KMS-11 (cell line): ENCODE results near the gene SLFN12L.
"Not testable (repeated sequence)": the region's sequence is repeated elsewhere in the genome, so short reads cannot be mapped to it uniquely, and the experiment has no call there.

Source experiments
- H2AFZ ChIP-seq: fragments of 200-600 bp; sonication (generic); 2 replicates; pipeline ENCODE4 v1.6.1; 2016; ENCODE audit warnings: antibody characterized with exemption, mixed run types, low read depth
- H3K27ac ChIP-seq: fragments of 200-600 bp; sonication (generic); 2 replicates; pipeline ENCODE4 v1.6.1; 2016; ENCODE audit warnings: mild to moderate bottlenecking, mixed run types
- H3K27me3 ChIP-seq: fragments of 200-600 bp; sonication (generic); 2 replicates; pipeline ENCODE4 v1.6.1; 2017; ENCODE audit warnings: mild to moderate bottlenecking, low read depth, mixed run types, moderate library complexity; ENCODE audit not compliant: insufficient read depth
- H3K36me3 ChIP-seq: fragments of 200-600 bp; sonication (generic); 2 replicates; pipeline ENCODE4 v1.6.1; 2017; ENCODE audit warnings: mild to moderate bottlenecking, mixed run types; ENCODE audit not compliant: insufficient read depth
- H3K4me1 ChIP-seq: fragments of 200-600 bp; sonication (generic); 2 replicates; pipeline ENCODE4 v1.6.1; 2016; ENCODE audit warnings: mild to moderate bottlenecking, low read depth, mixed run types; ENCODE audit not compliant: poor library complexity, severe bottlenecking
- H3K4me2 ChIP-seq: fragments of 200-600 bp; sonication (generic); 2 replicates; pipeline ENCODE4 v1.7.0; 2016; ENCODE audit warnings: mild to moderate bottlenecking, mixed run types
- H3K4me3 ChIP-seq: fragments of 200-600 bp; sonication (generic); IDR thresholded peaks from 2 replicates; pipeline ENCODE4 v1.6.1; 2017; ENCODE audit warnings: low read depth, low read length, mixed read lengths; ENCODE audit not compliant: insufficient read depth
- H3K79me2 ChIP-seq: fragments of 200-600 bp; sonication (generic); 2 replicates; pipeline ENCODE4 v1.6.1; 2016; ENCODE audit warnings: low read depth, mixed run types; ENCODE audit not compliant: insufficient read depth
- H3K9ac ChIP-seq: fragments of 200-600 bp; sonication (generic); 2 replicates; pipeline ENCODE4 v1.6.1; 2016; ENCODE audit warnings: mild to moderate bottlenecking, mixed run types
- H4K20me1 ChIP-seq: fragments of 200-600 bp; sonication (generic); 2 replicates; pipeline ENCODE4 v1.6.1; 2016; ENCODE audit warnings: mild to moderate bottlenecking, mixed run types; ENCODE audit not compliant: insufficient read depth
- CTCF ChIP-seq: fragments of 200-600 bp; sonication (generic); conservative IDR thresholded peaks from 2 replicates; pipeline ENCODE4 v1.6.1; 2017; ENCODE audit warnings: low read depth, mild to moderate bottlenecking, antibody characterized with exemption, low read length, moderate library complexity, mixed read lengths

Gene SLFN12L

GRCh38 chr17:35519906-35520442 lies 17.5 kb downstream of the SLFN12L start:
- no peaks in the 10 kb centered on the region for H3K4me1 ChIP-seq
- no peaks in the 10 kb centered on the region for H3K36me3 ChIP-seq
- H3K79me2 ChIP-seq, result no peaks in the 10 kb centered on the region
- H3K4me2 ChIP-seq, result no peak overlapping the region
- H3K4me3 ChIP-seq, result no peak overlapping the region
- no peak overlapping the region for H3K9ac ChIP-seq
- no peak overlapping the region for H2AFZ ChIP-seq
- H3K27me3 ChIP-seq, result no peaks in the 10 kb centered on the region
- no peak overlapping the region for H3K27ac ChIP-seq
- no peak for TF ChIP-seq CTCF
- H4K20me1 ChIP-seq, result no peaks in the 10 kb centered on the region

GRCh38 chr17:35519439-35519838 lies 18.0 kb downstream of the SLFN12L start:
- no peaks in the 10 kb centered on the region for H3K36me3 ChIP-seq
- H3K27ac ChIP-seq, result no peak overlapping the region
- no peak overlapping the region for H3K9ac ChIP-seq
- H3K4me1 ChIP-seq, result no peaks in the 10 kb centered on the region
- H3K79me2 ChIP-seq, result no peaks in the 10 kb centered on the region
- no peaks in the 10 kb centered on the region for H3K27me3 ChIP-seq
- H4K20me1 ChIP-seq, result no peaks in the 10 kb centered on the region
- TF ChIP-seq CTCF, result no peak
- H2AFZ ChIP-seq, result no peak overlapping the region
- no peak overlapping the region for H3K4me2 ChIP-seq
- no peak overlapping the region for H3K4me3 ChIP-seq

GRCh38 chr17:35518431-35518830 lies 19.0 kb downstream of the SLFN12L start:
- H3K4me1 ChIP-seq, H3K27ac ChIP-seq, H3K36me3 ChIP-seq, H3K79me2 ChIP-seq, H3K9ac ChIP-seq, H4K20me1 ChIP-seq, H3K4me2 ChIP-seq, H3K27me3 ChIP-seq, H3K4me3 ChIP-seq, H2AFZ ChIP-seq: not testable (repeated sequence)

GRCh38 chr17:35515027-35515426 lies 22.5 kb downstream of the SLFN12L start:
- no peak overlapping the region for H2AFZ ChIP-seq
- H3K4me1 ChIP-seq, result no peaks in the 10 kb centered on the region
- H3K4me2 ChIP-seq, result no peak overlapping the region
- H3K79me2 ChIP-seq, result no peaks in the 10 kb centered on the region
- no peak overlapping the region for H3K4me3 ChIP-seq
- no peaks in the 10 kb centered on the region for H3K27me3 ChIP-seq
- no peak overlapping the region for H3K9ac ChIP-seq
- no peaks in the 10 kb centered on the region for H3K36me3 ChIP-seq
- H3K27ac ChIP-seq, result no peak overlapping the region
- no peak for TF ChIP-seq CTCF
- no peaks in the 10 kb centered on the region for H4K20me1 ChIP-seq

GRCh38 chr17:35514564-35514963 lies 22.9 kb downstream of the SLFN12L start:
- Histone ChIP-seq H4K20me1 (no peaks in the 10 kb centered on the region), H3K4me1 (no peaks in the 10 kb centered on the region), H3K27me3 (no peaks in the 10 kb centered on the region), H2AFZ (no peak overlapping the region), H3K4me3 (no peak overlapping the region), H3K79me2 (no peaks in the 10 kb centered on the region), H3K9ac (no peak overlapping the region), H3K4me2 (no peak overlapping the region), H3K36me3 (no peaks in the 10 kb centered on the region), H3K27ac (no peak overlapping the region)
- no peak for TF ChIP-seq CTCF
